DMS153 (cell line): Measurements from ENCODE around the gene MT1M.
"Not testable (repeated sequence)": the region's sequence is repeated elsewhere in the genome, so short reads cannot be mapped to it uniquely, and the experiment has no call there.

ENCODE experiments used
- DNase-seq: peaks from one replicate; lab custom pipeline; 2025; lab: John Stamatoyannopoulos, UW

MT1M gene

GRCh38 chr16:56608876-56609462 is 23.5 kb upstream of the MT1M start:
- DNase-seq: peak; percentile 6

DNA sequence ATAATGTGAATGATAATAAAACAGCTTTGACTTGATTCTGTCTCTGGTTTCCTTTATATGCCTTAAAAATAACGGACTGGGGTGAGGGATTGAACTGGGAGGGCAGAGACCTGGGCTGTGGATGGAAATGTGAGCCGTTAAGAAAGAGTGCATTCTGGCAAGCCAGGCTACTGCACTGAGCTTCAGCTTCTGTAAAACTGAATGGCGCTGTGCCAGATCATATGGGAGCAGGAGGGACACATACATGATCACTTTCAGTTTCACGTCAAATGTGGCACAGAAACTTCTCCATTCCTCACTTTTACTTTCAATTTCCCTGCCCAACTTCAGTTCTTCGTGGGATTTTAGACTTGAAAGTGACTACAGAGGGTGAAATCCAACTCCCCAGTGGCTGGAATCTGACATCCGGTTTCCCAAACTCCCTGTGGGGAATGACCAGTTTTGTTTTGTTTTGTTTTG is 23.0 kb upstream of the MT1M start:
- DNase-seq: peak; percentile 29

- no peak for DNase-seq
These were observed 22.3 kb upstream of the MT1M start for GRCh38 chr16:56610017-56610608.

DNA sequence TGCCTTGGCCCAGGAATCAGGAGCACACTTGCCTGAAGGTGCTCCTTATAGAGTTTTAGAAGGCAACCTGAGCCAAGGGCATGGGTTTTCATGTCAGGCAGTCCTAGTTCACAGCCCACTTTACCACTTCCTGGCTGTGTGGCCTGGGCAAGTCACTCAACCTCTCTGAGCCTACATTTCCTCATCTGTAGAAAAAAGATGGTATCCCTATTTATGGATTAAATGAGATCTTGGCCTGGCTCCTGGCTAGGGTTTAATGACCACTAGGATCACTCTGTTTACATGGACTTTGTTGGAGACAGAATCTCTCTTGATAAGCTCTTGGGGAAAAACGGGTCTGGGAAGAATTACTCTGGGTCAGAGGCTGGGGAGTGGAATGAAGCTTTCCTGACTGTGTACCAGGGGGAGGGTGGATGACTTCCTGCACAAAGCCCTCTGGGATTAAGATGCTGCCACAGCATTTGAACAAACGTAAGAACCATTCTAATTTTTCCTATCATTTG is 21.8 kb upstream of the MT1M start:
- DNase-seq: no peak

DNA sequence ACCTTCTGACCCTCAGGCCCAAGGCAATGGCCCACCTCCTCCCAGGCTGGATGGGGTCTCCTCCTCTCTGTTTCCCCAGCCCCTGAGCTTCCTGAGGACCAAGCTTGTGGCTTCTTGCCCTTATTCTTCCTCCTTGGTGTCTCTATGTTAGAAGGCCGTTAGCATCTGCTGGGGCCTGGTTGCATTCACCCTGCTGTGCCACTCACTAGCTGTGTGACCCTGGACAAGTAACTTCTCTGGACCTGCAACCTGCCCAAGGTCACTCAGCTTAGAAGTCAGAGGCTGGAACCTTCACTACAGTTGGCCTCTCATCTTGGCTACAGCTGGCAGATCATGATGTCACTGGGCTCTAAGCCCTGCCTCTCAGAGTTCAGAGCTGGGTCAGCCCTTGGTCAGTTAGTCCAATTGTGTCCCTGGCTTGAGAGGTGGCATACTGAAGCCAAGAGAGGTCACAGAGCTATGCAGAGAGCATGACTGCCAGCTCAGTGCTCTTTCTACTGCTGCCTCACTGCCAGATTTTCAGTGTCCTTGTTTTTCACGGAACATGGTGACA is 21.1 kb upstream of the MT1M start:
- DNase-seq: no peak

DNA sequence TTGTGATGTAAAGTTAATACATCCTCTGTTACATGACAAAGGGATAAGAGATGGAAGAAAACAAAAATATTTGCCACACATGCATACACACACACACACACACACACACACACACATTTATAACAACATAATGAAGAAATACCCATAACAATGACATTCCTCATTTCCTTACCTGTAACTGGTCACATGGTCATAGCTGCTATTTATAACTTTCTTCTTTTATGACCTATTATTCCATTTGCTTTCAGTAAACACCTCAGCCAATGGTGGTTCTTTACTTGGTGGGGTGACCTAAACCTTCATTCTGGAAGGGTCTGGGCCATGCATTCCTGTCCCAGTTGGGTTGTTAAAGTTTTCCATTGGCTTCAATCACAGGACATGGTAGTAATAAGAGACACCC is 18.8 kb upstream of the MT1M start:
- DNase-seq: no peak

GRCh38 chr16:56614549-56614991 is 17.9 kb upstream of the MT1M start:
- DNase-seq: no peak

DNA sequence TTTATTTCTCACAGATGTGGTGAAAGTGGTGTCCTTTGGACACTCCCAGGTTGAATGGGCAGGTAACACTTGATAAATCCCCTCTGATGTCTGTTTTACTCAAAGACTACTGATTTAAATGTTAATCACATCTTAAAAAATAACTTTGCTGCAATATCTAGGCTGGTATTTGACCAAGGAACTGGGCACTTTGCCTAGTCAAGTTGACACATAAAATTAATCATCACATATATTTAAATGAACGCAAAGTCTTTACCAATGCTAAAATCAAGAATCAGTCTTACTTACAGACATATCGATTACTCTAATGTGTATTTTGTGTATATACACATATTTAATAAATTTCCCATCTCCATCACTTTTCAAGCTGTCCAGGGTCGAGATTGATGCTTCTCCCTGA is 17.1 kb upstream of the MT1M start:
- DNase-seq: no peak

GRCh38 chr16:56616608-56617211 is 15.7 kb upstream of the MT1M start:
- DNase-seq: no peak

DNA sequence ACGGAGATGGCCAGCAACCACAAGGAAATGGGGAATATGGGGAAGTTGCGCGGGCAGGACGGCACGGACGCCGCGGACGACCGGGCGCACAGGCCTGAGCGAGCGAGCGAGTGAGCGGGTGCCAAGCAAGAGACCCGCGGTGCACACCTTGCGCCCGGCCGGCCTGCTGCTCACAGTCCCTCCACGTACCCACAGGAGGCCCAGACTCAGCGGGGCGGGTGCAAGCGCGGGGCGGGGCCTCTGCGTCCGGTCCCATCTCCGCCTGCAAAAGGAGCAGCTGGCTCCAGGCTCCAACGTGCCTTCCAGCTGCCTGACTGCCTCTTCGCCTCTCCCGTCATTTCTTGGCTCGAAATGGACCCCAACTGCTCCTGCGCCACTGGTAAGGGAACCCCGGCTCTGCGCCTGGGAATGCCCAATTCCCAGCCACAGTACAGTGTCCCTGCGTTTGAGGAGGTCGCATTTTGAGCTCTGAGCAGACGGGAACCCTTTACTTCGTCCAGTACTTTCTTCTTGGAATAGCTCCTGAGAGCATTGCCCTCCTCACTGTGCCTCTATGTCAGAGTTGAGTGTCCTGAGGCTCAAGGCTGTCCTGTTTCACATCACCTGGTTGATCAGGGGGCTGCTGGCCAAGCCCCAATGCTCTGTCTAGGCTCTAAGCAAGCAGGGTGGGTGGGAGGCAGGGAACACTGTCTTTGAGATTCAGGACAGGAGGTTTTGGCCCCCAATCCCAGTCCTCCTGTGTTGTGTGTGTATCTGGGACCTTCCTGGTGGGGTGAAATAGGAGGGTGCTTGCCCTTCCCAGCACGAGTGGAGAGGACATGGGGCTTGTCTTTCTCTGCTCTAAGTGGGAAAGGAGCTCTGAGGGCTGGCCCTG is 15.0 kb upstream of the MT1M start:
- DNase-seq: peak; percentile 11

- no peak for DNase-seq
These were observed 14.3 kb upstream of the MT1M start for GRCh38 chr16:56618138-56618537.

GRCh38 chr16:56620339-56620897 is 12.0 kb upstream of the MT1M start:
- DNase-seq: no peak

DNA sequence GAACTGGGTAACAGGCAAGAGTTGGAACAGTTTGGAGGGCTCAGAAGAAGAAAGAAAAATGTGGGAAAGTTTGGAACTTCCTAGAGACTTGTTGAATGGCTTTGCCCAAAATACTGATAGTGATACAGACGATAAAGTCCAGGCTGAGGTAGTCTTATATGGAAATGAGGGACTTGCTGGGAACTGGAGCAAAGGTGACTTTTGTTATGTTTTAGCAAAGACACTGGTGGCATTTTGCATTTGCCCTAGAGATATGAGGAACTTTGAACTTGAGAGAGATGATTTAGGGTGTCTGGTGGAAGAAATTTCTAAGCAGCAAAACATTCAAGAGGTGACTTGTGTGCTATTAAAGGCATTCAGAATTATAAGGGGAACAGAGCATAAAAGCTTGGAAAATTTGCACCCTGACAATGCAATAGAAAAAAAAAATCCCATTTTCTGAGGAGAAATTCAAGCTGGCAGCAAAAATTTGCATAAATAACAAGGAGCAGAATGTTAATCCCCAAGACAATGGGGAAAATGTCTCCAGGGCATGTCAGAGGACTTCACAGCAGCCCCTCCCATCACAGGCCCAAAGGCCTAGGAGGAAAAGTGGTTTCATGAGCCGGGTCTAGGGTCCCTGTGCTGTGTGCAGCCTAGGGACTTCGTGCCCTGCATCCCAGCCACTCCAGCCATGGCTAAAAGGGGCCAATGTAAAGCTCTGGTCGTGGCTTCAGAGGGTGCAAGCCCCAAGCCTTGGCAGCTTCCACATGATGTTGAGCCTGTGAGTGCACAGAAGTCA is 10.6 kb upstream of the MT1M start:
- not testable (repeated sequence) for DNase-seq

DNA sequence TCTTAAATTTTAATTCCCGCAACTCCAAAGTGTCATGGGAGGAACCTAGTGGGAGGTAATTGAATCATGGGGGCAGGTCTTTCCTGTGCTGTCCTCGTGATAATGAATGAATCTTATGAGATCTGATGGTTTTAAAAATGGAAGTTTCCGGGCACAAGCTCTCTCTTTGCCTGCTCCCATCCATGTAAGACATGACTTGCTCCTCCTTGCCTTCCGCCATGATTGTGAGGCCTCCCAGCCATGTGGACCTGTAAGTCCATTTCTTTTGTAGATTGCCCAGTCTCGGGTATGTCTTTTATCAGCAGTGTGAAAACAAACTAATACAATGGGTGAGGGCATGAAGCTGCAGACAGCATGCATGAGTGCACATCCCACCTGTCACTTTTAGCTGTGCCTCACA is 9.3 kb upstream of the MT1M start:
- DNase-seq: not testable (repeated sequence)

DNA sequence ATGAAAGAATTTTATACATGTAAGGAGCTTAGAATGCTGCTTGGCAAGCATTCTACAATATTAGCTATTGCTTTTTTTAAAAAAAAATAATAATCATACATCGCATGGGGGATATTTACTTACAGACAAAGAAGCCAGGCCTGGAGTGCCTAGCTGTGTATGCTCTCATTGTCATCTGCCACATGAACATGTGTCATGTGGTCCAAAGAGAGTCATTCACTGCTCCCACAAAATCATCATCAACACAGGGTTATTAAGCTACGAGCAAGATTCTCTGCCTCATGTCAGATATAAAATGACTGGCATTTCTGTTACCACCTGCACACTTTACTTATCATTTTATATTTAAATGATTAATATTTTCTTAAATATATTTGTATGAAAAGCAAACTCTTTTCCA is 8.8 kb upstream of the MT1M start:
- DNase-seq: no peak

DNA sequence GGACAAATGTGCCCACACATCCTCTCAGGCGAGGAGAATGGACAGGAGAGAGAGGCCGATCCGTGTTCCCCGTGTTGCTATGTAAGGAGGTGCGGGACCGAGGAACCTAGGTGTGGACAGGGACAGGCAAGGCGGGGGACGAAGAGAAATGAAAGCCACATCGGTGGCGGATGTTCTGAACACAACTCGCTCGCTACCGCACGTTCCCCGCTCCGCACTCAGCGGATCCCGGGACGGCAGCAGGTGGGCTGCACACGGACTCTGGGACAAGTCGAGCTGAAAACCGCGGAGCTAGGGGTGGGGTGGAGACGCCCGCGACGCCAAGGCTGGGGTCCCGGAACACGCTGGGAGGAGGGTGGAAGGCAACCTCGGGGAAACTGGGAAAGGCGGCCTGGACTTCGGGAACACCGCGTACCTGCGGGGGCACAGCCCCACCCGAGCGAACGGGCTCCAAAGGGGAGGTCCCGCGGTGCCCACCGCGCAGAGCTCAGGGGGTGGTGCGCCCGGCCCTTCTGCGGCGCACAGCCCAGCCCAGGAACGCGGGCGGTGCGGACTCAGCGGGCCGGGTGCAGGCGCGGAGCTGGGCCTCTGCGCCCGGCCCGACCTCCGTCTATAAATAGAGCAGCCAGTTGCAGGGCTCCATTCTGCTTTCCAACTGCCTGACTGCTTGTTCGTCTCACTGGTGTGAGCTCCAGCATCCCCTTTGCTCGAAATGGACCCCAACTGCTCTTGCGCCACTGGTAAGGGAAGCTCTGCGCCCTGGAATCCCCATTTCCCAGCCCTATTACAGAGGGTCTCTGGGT is 7.1 kb upstream of the MT1M start, which contains the start of gene MT1E:
MT1E (plus strand) TSS at position 642 of the 803 bp plus-strand sequence; CDS start at position 713, 71 bp downstream.
- DNase-seq: peak; percentile 42

DNA sequence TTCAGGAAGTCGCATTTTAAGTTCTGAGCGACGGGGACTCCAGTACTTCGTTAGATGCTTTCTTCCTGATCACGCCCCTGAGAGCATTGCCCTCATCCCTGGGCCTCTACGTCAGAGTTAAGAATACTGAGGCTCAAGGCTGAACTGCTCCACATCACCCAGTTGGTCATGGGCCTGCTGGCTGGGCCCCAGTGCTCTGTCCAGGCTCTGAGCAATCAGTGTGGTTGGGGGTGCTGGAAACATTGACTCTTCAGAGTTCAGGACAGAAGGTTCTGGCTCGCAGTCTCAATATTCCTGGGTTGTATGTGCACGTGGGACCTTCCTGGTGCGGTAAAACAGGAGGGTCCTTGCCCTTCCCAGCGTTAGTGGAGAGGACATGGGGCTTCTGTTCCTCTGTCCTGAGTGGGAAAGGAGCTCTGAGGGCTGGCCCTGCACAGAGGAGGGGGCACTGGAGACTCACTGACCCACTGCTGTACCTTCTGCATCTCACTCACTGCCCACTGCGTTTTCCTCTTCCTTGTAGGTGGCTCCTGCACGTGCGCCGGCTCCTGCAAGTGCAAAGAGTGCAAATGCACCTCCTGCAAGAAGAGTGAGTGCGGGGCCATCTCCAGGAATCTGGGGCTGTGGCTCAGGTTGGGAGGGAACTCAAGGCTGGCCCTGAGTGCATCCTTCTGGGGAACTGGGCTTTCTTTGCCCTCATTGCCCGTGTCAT is 6.4 kb upstream of the MT1M start:
- no peak for DNase-seq

GRCh38 chr16:56626685-56627084 is 5.8 kb upstream of the MT1M start:
- no peak for DNase-seq
